HepG2 (cell line): Measurements from ENCODE around the gene RNF126. TPM values are rescaled to one million over a fixed set of nuclear protein-coding genes. Genes with fewer than 3 reads are reported as not detected.

ENCODE experiments used
- ELK4 ChIP-seq: sonication (generic); formaldehyde crosslinking; IDR thresholded peaks from 2 replicates; pipeline ENCODE4 v1.9.0; 2021; ENCODE audit warnings: missing genetic modification reagents, borderline replicate concordance
- HMG20A ChIP-seq: IDR thresholded peaks from 2 replicates; pipeline ENCODE4 v1.6.1; 2016; ENCODE audit warnings: borderline replicate concordance
- KLF11 ChIP-seq: IDR thresholded peaks from 2 replicates; pipeline ENCODE4 v1.6.1; 2016; ENCODE audit warnings: missing compliant biosample characterization
- LRRFIP1 ChIP-seq: sonication (generic); formaldehyde crosslinking; conservative IDR thresholded peaks from 2 replicates; pipeline ENCODE4 v1.4.0; 2020; ENCODE audit warnings: missing genetic modification reagents
- SMAD3 ChIP-seq: sonication (generic); formaldehyde crosslinking; IDR thresholded peaks from 2 replicates; pipeline ENCODE4 v1.4.0; 2020; ENCODE audit warnings: missing genetic modification reagents
- SUZ12 ChIP-seq: fragments of 150-350 bp; IDR thresholded peaks from 2 replicates; pipeline ENCODE4 v1.6.1; 2014; ENCODE audit warnings: low read depth, low read length
- TFDP2 ChIP-seq: sonication (generic); formaldehyde crosslinking; IDR thresholded peaks from 2 replicates; pipeline ENCODE4 v1.4.0; 2020; ENCODE audit warnings: missing genetic modification reagents
- YY1 ChIP-seq: IDR thresholded peaks from 2 replicates; pipeline ENCODE4 v1.6.1; 2011; ENCODE audit warnings: low read length, low read depth, moderate library complexity, mild to moderate bottlenecking; ENCODE audit not compliant: insufficient read depth, insufficient replicate concordance
- ZNF260 ChIP-seq: sonication (generic); formaldehyde crosslinking; IDR thresholded peaks from 2 replicates; pipeline ENCODE4 v1.4.0; 2020; ENCODE audit warnings: missing genetic modification reagents, low read depth, mild to moderate bottlenecking, borderline replicate concordance
- ZNF557 ChIP-seq: sonication (generic); formaldehyde crosslinking; IDR thresholded peaks from 2 replicates; pipeline ENCODE4 v1.4.0; 2020; ENCODE audit warnings: missing genetic modification reagents
- polyA plus RNA-seq, 8 experiments: library from polyadenylated mRNA; depleted of rRNA in 3 of 8; stranded (reverse) in 7 of 8; unstranded in 1 of 8; fragments of >200 nt; fragmentation: Illumina TruSeq in 4 of 8; extraction: Trizol in 4 of 8; gene quantifications; 2 replicates each; pipeline versions ENCODE4 v1.2.1 to v1.2.3, GENCODE V29; 2011 to 2016; ENCODE audit warnings: low read depth in 4 of 8, missing spikeins in 1 of 8, mixed read lengths in 1 of 8; ENCODE audit not compliant: insufficient read depth in 1 of 8
- total RNA-seq, 5 experiments: library from RNA; depleted of rRNA; stranded (reverse); fragments of >200 nt; fragmentation: Illumina TruSeq; extraction: Trizol; gene quantifications; 2 replicates each; pipeline ENCODE4 v1.2.3, GENCODE V29; 2016; ENCODE audit warnings: low read depth in 1 of 5

Gene RNF126
- total and polyA plus RNA-seq, 2 of the 13 experiments (the other 11 are each of a cell fraction or from before 2014, with no cell fraction given): 23.2 to 34.0 TPM

- no peak for TF ChIP-seq TFDP2 (CRISPR knock-in tag)
- no peak for TF ChIP-seq ELK4 (CRISPR knock-in tag)
- no peak for TF ChIP-seq KLF11 (CRISPR knock-in tag)
- no peak for TF ChIP-seq ZNF557 (CRISPR knock-in tag)
- TF ChIP-seq YY1: no peak
- TF ChIP-seq HMG20A: no peak
- no peak for TF ChIP-seq SMAD3
- no peak for TF ChIP-seq LRRFIP1 (CRISPR knock-in tag)
- no peak for TF ChIP-seq SUZ12
- no peak for TF ChIP-seq ZNF260 (CRISPR knock-in tag)
These were observed 45.3 kb downstream of the RNF126 start (continued) for GRCh38 chr19:617551-618246.
